ENCODE measurements around the gene LRRC47.

LRRC47 gene

DNA sequence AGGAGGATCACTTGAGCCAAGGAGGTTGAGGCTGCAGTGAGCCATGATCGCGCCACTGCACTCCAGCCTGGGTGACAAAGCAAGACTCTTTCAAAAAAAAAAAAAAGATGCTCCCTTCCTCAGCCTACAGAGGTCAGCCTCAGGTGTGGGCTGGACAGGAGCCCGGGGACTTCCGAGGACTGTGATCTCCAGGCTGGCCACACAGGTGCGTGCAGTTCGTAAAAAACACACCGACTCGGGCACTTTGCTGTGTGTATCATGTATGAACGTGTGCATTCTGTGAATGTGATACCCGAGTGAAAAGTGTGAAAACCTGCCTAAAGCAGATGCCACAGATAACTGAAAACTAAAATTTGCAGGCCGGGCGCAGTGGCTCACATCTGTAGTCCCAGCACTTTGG, 52.5 kb downstream of the LRRC47 start:
- TF ChIP-seq CTCF (IDR thresholded peaks at IDR 0.05) (no peak), ZFX (IDR thresholded peaks at IDR 0.05; ENCODE audit: borderline replicate concordance) (no peak)

GRCh38 chr1:3743421-3743820, 52.9 kb downstream of the LRRC47 start:
- H3K27ac ChIP-seq: no peak overlapping the region
- no peak for TF ChIP-seq ZFX (IDR thresholded peaks at IDR 0.05; ENCODE audit: borderline replicate concordance)
- TF ChIP-seq CTCF (IDR thresholded peaks at IDR 0.05): no peak

More for the DNA sequence above, 52.5 kb downstream of the LRRC47 start:
- no peak overlapping the region for H3K27ac ChIP-seq

- TF ChIP-seq ZFX (IDR thresholded peaks at IDR 0.05; ENCODE audit: borderline replicate concordance) (no peak), CTCF (IDR thresholded peaks at IDR 0.05) (no peak)
- H3K27ac ChIP-seq: no peak overlapping the region
Measured at GRCh38 chr1:3742439-3743298, 53.6 kb downstream of the LRRC47 start.

- TF ChIP-seq CTCF (IDR thresholded peaks at IDR 0.05) (no peak), ZFX (IDR thresholded peaks at IDR 0.05; ENCODE audit: borderline replicate concordance) (no peak)
Measured at GRCh38 chr1:3741566-3742438, 54.5 kb downstream of the LRRC47 start.

GRCh38 chr1:3740752-3741151, 55.5 kb downstream of the LRRC47 start:
- TF ChIP-seq CTCF (IDR thresholded peaks at IDR 0.05) (no peak), ZFX (IDR thresholded peaks at IDR 0.05; ENCODE audit: borderline replicate concordance) (no peak)
- H3K27ac ChIP-seq: no peak overlapping the region

More at GRCh38 chr1:3741566-3742438, 54.5 kb downstream of the LRRC47 start:
- no peak overlapping the region for H3K27ac ChIP-seq

DNA sequence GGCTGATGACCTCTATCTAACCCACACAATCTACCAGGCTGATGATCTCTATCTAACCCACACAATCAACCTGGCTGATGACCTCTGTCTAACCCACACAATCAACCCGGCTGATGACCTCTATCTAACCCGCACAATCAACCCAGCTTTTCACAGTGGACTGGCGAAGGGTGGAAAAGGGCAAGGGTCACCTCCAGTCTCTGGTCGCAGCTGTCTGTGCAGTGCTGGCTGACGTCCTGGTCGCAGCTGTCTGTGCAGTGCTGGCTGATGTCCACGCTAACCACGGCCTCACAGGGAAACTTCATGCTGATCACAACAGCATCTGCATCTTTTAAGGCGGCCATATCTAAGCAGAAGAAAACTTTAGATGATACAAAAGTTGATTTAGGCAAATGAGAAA, 56.3 kb downstream of the LRRC47 start:
- TF ChIP-seq CTCF (IDR thresholded peaks at IDR 0.05) (no peak), ZFX (IDR thresholded peaks at IDR 0.05; ENCODE audit: borderline replicate concordance) (no peak)
- no peak overlapping the region for H3K27ac ChIP-seq

Measured in 22Rv1 (cell line).